Right ventricle myocardium superior (tissue), 1 donor: ENCODE measurements around the gene KCNN3. TPM values are rescaled to one million over a fixed set of nuclear protein-coding genes. Genes with fewer than 3 reads are reported as not detected.

ENCODE experiments used
- total RNA-seq: library from RNA; stranded (reverse); fragmentation: NEBNext Ultra II Directional; extraction: Animal tissue kit (Norgen Biotek cat#: 25700); gene quantifications from one replicate; pipeline ENCODE4 v1.2.1, GENCODE V29; 2021
- donor health status: DM: no; HTN: yes; CAD: no; lungs with severe emphysema.

The KCNN3 gene
- total RNA-seq, 1 donor from 2014 or later = 3.4 TPM

Other genes starting within 250 kb of the KCNN3 start
- 65.7 TPM for gene PMVK, start 66.4 kb upstream of the KCNN3 start, total RNA-seq
- gene PBXIP1, start 85.8 kb upstream of the KCNN3 start, total RNA-seq = 49.2 TPM
- 13.2 TPM for gene PYGO2, start 91.5 kb upstream of the KCNN3 start, total RNA-seq
- gene SHC1, start 100.5 kb upstream of the KCNN3 start, total RNA-seq = 52.7 TPM
- 15.5 TPM for gene CKS1B, start 104.4 kb upstream of the KCNN3 start, total RNA-seq
- 34.7 TPM for gene FLAD1, start 113.1 kb upstream of the KCNN3 start, total RNA-seq
- gene LENEP, start 123.3 kb upstream of the KCNN3 start, total RNA-seq = not detected
- 44.1 TPM for gene ZBTB7B, start 132.5 kb upstream of the KCNN3 start, total RNA-seq
- 0.16 TPM for gene DCST2, start 163.5 kb upstream of the KCNN3 start, total RNA-seq
- not detected for gene DCST1, start 163.5 kb upstream of the KCNN3 start, total RNA-seq
- gene ADAM15, start 181.0 kb upstream of the KCNN3 start, total RNA-seq = 77.6 TPM
- gene EFNA4, start 193.5 kb upstream of the KCNN3 start, total RNA-seq = 2.6 TPM
- gene EFNA3, start 208.6 kb upstream of the KCNN3 start, total RNA-seq = 0.75 TPM